ENCODE measurements around the gene STK35. TPM values are rescaled to one million over a fixed set of nuclear protein-coding genes. Genes with fewer than 3 reads are reported as not detected.
A peak's percentile ranks its signal among the peaks of the same experiment; 100 is the strongest.

The STK35 gene
- total and polyA plus RNA-seq, 2 of the 8 experiments (the other 6 are each of a cell fraction or from before 2014, with no cell fraction given), result 24.9 to 45.0 TPM

DNA sequence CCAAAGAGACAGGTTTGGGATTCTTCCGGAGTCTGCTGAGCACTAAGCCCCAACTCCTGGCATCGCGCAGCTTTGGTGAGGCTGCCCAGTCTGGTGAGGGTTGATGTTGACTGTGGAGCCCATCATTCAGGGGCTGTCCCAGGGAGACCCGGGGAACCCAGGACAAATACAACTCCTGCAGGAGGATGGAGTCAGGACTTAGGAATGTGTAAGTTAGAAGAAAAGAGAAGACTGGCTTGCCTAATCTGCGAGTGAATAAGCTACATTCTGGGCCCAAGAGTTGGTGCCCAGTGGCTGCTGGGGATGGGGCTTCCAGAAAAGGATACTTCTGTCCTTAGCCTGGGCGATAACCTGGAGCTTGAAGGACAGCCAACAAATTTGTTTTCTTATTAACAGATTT lies 47.9 kb downstream of the STK35 start:
- peaks cover 5 to 10% of the 10 kb centered on the region in 2 experiments for H4K20me1 ChIP-seq (replicated peaks in 1 of 2; ENCODE audit: control insufficient read depth in 1 of 2, insufficient read depth in 2 of 2, low read length in 2 of 2)
- H2AFZ ChIP-seq (ENCODE audit: low read length), result no peak overlapping the region
- WGBS, 2 experiments (ENCODE audit: extremely low coverage in 1 of 2, insufficient coverage in 1 of 2, insufficient read length in 1 of 2, insufficient replicate concordance in 2 of 2, low coverage in 1 of 2, low lambda C conversion rate in 2 of 2, missing lambda C conversion rate in 1 of 2), result 86% methylated on average over 6 of the region's 6 CpGs; no CpG with 5 or more reads in 1 of the 2 experiments
- no peak overlapping the region for H3K27ac ChIP-seq (ENCODE audit: low read depth, low read length)
- no peaks in the 10 kb centered on the region for H3K27me3 ChIP-seq (replicated peaks in 1 of 4; ENCODE audit: control insufficient read depth in 3 of 4, extremely low read depth in 1 of 4, insufficient read depth in 3 of 4, low read length in 3 of 4)
- H3K79me2 ChIP-seq (ENCODE audit: control insufficient read depth in 1 of 2, insufficient read depth in 2 of 2, low read length in 2 of 2), result no peaks in the 10 kb centered on the region
- H3K23ac ChIP-seq (ENCODE audit: insufficient read length), result no peak overlapping the region
- no peak overlapping the region for H2BK15ac ChIP-seq (ENCODE audit: low read length)
- H2BK12ac ChIP-seq (ENCODE audit: low read depth, low read length), result 0 out of 2 replicates have a peak overlapping the region, but pooled peaks have one; percentile 42
- no peak overlapping the region for H3K56ac ChIP-seq (replicated peaks; ENCODE audit: insufficient read length, low read depth, low read length)
- H2BK5ac ChIP-seq (ENCODE audit: low read depth, low read length), result 0 out of 2 replicates have a peak overlapping the region, but pooled peaks have one; percentile 19
- no peak overlapping the region for H3K18ac ChIP-seq (ENCODE audit: extremely low read depth, low read length)
- H3K4ac ChIP-seq (replicated peaks; ENCODE audit: insufficient read length, low read depth, low read length), result no peak overlapping the region
- H3K23me2 ChIP-seq (ENCODE audit: low read depth, low read length), result no peaks in the 10 kb centered on the region
- peaks cover 0 to 5% (median under 1%) of the 10 kb centered on the region in 4 experiments; a peak in 2 of 8 replicates for H3K36me3 ChIP-seq (ENCODE audit: control insufficient read depth in 2 of 4, insufficient read depth in 4 of 4, low read length in 3 of 4)
- H4K5ac ChIP-seq (ENCODE audit: insufficient read length, low read depth, low read length), result no peak overlapping the region
- TF ChIP-seq JUND (IDR thresholded peaks at IDR 0.05; ENCODE audit: low read length), result peak; percentile 58; the same call in 1 of the 2 replicates
- TF ChIP-seq RNF2 (IDR thresholded peaks at IDR 0.05; ENCODE audit: borderline replicate concordance, low read depth, low read length, missing control alignments, poor library complexity, severe bottlenecking), result no peak
- peaks cover 2 to 6% (median 4%) of the 10 kb centered on the region in 4 experiments; a peak in 5 of 7 replicates for H3K4me1 ChIP-seq (replicated peaks in 1 of 4; ENCODE audit: control insufficient read depth in 3 of 4, insufficient read depth in 4 of 4, low read length in 3 of 4)
- H2BK20ac ChIP-seq (ENCODE audit: low read length), result no peak overlapping the region
- no peak overlapping the region for H2BK120ac ChIP-seq (replicated peaks; ENCODE audit: low read depth, low read length)
- H4K91ac ChIP-seq (replicated peaks; ENCODE audit: insufficient read length, low read length), result no peak overlapping the region
- H3K14ac ChIP-seq (ENCODE audit: insufficient read length), result no peak overlapping the region
- H2AK5ac ChIP-seq (ENCODE audit: low read depth, low read length), result no peak overlapping the region
- no peak overlapping the region for H4K8ac ChIP-seq (ENCODE audit: extremely low read depth, insufficient read depth, low read length)
- no peak overlapping the region for H3K4me3 ChIP-seq (ENCODE audit: extremely low read depth in 1 of 4, insufficient read depth in 2 of 4, low read depth in 3 of 4, low read length in 4 of 4)
- H3K9me3 ChIP-seq (ENCODE audit: insufficient read depth in 2 of 2, low read depth in 1 of 2, low read length in 1 of 2), result no peaks in the 10 kb centered on the region
- DNase-seq (ENCODE audit: low read depth in 1 of 2, low spot score in 2 of 2), result no peak
- peaks cover 4% of the 10 kb centered on the region; the same call in 1 of the 2 replicates for H3K79me1 ChIP-seq (ENCODE audit: low read depth, low read length)
- CTCF ChIA-PET (ENCODE audit: partially characterized antibody), result interaction anchor here (0.6 to 3.3 kb wide), 7 partner anchors 14 to 268 kb away, joined by 3 to 17 read pairs (median 4); no protein-coding TSS in a partner anchor
- FAIRE-seq, result peak; percentile 28
- H3K9ac ChIP-seq (replicated peaks in 1 of 4; ENCODE audit: extremely low read depth in 1 of 4, low read depth in 3 of 4, low read length in 3 of 4), result no peak overlapping the region
- H3K4me2 ChIP-seq (ENCODE audit: insufficient read depth in 1 of 2, low read depth in 2 of 2, low read length in 2 of 2), result no peak overlapping the region
- POLR2A ChIA-PET (ENCODE audit: partially characterized antibody), result interaction anchor here (0.6 to 2.1 kb wide), 6 partner anchors 13 to 539 kb away, joined by 3 to 9 read pairs (median 4); partner anchors contain the start of gene NOP56
